ENCODE data around the gene AGT. TPM values are rescaled to one million over a fixed set of nuclear protein-coding genes. Genes with fewer than 3 reads are reported as not detected.

Gene AGT
- total RNA-seq = 0.16 and 0.26 TPM in 2 replicates
- long read RNA-seq, partial matches to known transcripts = 0 of 2 reads
- long read RNA-seq, other reads (novel, unspliced or antisense) = 0 of 2 reads

DNA sequence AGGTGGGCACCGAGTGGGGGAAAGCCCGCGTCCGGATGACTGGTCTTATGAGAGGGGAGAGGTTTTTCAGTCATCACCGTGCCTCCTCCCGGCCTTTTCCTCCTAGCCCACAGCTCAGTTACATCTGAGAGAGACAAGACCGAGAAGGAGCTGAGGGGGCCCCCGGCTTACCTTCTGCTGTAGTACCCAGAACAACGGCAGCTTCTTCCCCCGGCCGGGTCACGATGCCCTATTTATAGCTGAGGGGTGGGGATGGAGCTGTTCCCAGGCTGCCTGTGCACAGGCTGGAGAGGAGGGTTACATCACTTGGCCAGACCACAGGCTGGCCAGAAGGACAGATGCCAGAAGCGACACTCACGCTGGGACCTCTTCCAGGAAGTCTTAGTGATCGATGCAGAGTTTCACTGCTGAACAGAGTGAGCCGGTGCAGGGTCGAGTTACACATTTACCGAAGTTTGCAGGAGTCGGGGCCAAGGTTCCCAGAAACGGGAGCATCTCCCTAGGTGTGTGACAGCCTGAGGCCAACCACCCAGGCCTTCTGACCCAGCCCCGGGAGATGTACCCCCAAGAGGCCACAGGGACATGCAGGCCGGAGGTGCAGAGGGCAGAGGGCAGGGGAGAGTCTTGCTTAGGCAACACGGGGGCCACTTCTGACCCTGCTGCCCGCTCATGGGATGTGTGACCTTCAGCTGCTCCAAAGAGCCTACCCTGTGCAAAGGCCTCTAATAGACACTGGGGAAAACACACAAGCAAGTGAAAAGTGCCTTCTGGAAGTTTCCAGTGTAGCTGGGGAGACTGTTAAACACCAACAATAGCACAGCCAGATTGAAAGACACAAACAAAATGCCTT, at the start of gene AGT:
TSS of gene AGT (minus strand) at position 208 of the 850 bp plus-strand sequence. CDS start 3,299 bp downstream, outside the sequence.
- TF ChIP-seq CTCF (conservative IDR thresholded peaks at IDR 0.05) = no peak
- Mint-ChIP-seq H3K36me3 (ENCODE audit: low read depth) (peaks cover 3% of the 10 kb centered on the region), H3K4me1 (peaks cover 15% of the 10 kb centered on the region), H3K27ac (ENCODE audit: unreplicated experiment) (peak within 1 kb of the TSS; percentile 80), H3K4me3 (no peak within 1 kb of the TSS), H3K9me3 (peaks cover 5% of the 10 kb centered on the region), H3K27me3 (ENCODE audit: low read depth) (no peaks in the 10 kb centered on the region)
- DNase-seq (ENCODE audit: low read depth, low spot score) = no peak

GRCh38 chr1:230761443-230762167, 47.7 kb upstream of the AGT start:
- Mint-ChIP-seq H3K36me3 (ENCODE audit: low read depth) (no peaks in the 10 kb centered on the region), H3K4me3 (no peak overlapping the region), H3K27me3 (ENCODE audit: low read depth) (no peaks in the 10 kb centered on the region), H3K9me3 (peaks cover 2% of the 10 kb centered on the region), H3K27ac (ENCODE audit: unreplicated experiment) (peak overlapping the region; percentile 89), H3K4me1 (peaks cover 10% of the 10 kb centered on the region)
- no peak for TF ChIP-seq CTCF (conservative IDR thresholded peaks at IDR 0.05)
- DNase-seq (ENCODE audit: low read depth, low spot score) = no peak

DNA sequence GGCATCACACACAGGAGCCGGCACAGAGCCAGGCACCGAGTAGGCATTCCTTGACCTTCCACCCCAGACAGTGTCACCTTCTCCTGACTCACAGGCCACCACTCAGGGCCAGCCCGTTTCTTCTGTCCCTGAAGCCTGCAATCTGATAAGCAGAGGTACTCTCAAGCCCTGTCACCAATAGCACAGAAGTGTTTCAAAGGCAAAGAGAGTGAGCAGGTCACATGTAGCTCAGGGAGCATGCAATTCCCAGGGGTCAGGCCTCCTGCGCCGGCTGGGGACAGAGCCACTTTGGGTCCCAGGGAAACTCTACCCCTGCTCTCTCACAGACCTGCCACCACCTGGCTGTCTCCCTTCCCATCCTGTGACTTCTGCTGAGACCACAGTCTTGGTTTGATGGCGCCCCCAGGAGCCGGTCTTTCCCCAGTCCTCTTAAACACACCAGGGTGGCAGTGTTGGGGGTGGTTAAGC, 46.5 kb upstream of the AGT start:
- no peaks in the 10 kb centered on the region for H3K36me3 Mint-ChIP-seq (ENCODE audit: low read depth)
- peaks cover 10% of the 10 kb centered on the region for H3K4me1 Mint-ChIP-seq
- H3K9me3 Mint-ChIP-seq = no peaks in the 10 kb centered on the region
- no peak overlapping the region for H3K4me3 Mint-ChIP-seq
- no peak for TF ChIP-seq CTCF (conservative IDR thresholded peaks at IDR 0.05)
- no peak for DNase-seq (ENCODE audit: low read depth, low spot score)
- H3K27me3 Mint-ChIP-seq (ENCODE audit: low read depth) = no peaks in the 10 kb centered on the region
- H3K27ac Mint-ChIP-seq (ENCODE audit: unreplicated experiment) = no peak overlapping the region

GRCh38 chr1:230759369-230760065, 45.6 kb upstream of the AGT start:
- Mint-ChIP-seq H3K27ac (ENCODE audit: unreplicated experiment) (no peak overlapping the region), H3K9me3 (no peaks in the 10 kb centered on the region), H3K4me3 (no peak overlapping the region), H3K27me3 (ENCODE audit: low read depth) (no peaks in the 10 kb centered on the region), H3K4me1 (peaks cover 10% of the 10 kb centered on the region), H3K36me3 (ENCODE audit: low read depth) (no peaks in the 10 kb centered on the region)
- TF ChIP-seq CTCF (conservative IDR thresholded peaks at IDR 0.05) = no peak
- no peak for DNase-seq (ENCODE audit: low read depth, low spot score)

DNA sequence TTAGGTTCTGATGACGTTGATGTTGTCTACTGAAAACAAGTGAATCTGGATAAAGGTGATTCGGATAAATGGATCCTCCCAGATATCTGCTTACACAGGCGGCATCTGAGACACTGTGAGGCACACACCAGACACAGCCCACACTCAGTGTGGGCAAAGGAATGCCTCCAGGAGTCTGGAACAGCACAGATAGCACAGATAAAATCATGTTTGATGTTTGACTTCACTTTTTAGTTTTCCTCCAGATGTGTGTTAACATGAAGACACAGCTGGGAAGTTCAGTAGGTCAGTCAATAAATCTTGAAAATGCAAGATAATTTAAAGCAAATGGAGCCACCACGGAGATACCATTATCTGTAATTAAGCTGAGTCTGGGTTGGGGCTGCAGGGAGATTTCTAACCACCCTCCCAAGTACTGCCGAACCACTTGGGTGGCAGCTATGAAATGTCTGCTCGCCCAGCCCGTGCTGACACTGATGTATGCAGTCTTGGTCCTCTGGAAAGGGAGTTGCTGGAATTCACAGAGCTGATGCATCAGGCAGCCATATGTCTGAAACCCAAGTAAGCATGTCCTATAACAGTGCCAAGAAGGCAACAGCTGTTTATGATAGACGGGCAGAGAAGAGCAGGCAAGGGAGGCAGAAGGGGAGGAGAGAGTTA, 44.9 kb upstream of the AGT start:
- H3K4me3 Mint-ChIP-seq = no peak overlapping the region
- no peak for TF ChIP-seq CTCF (conservative IDR thresholded peaks at IDR 0.05)
- no peak overlapping the region for H3K27ac Mint-ChIP-seq (ENCODE audit: unreplicated experiment)
- DNase-seq (ENCODE audit: low read depth, low spot score) = no peak
- no peaks in the 10 kb centered on the region for H3K36me3 Mint-ChIP-seq (ENCODE audit: low read depth)
- H3K27me3 Mint-ChIP-seq (ENCODE audit: low read depth) = no peaks in the 10 kb centered on the region
- no peaks in the 10 kb centered on the region for H3K9me3 Mint-ChIP-seq
- peaks cover 12% of the 10 kb centered on the region for H3K4me1 Mint-ChIP-seq

All from neural crest cell (in vitro differentiated cells).